Stimulated activated CD8-positive, alpha-beta memory T cell treated with anti-CD3 and anti-CD28 coated beads, Interleukin-15, amount 100 ng/mL, for 1 hour (primary cell): Measurements from ENCODE around the gene AFAP1.

Source experiments
- DNase-seq: peaks from one replicate; pipeline ENCODE4 v3.0.0-alpha.2; 2020; ENCODE audit warnings: low read depth

The AFAP1 gene

GRCh38 chr4:7864685-7865084 is 75.0 kb downstream of the AFAP1 start:
- DNase-seq: no peak

GRCh38 chr4:7863911-7864681 is 75.6 kb downstream of the AFAP1 start:
- DNase-seq: no peak

GRCh38 chr4:7862561-7863192 is 77.0 kb downstream of the AFAP1 start:
- DNase-seq: no peak

GRCh38 chr4:7861440-7861881 is 78.2 kb downstream of the AFAP1 start:
- DNase-seq: no peak

GRCh38 chr4:7860600-7861163 is 79.0 kb downstream of the AFAP1 start:
- no peak for DNase-seq

- DNase-seq: no peak
Measured at GRCh38 chr4:7859326-7859725, 80.3 kb downstream of the AFAP1 start.

- DNase-seq: no peak
Measured at GRCh38 chr4:7858498-7858897, 81.2 kb downstream of the AFAP1 start.

GRCh38 chr4:7857993-7858392 is 81.7 kb downstream of the AFAP1 start:
- no peak for DNase-seq

GRCh38 chr4:7857238-7857701 is 82.4 kb downstream of the AFAP1 start:
- DNase-seq: no peak

- no peak for DNase-seq
Measured at GRCh38 chr4:7855731-7856130, 83.9 kb downstream of the AFAP1 start.

GRCh38 chr4:7854697-7855370 is 84.8 kb downstream of the AFAP1 start:
- DNase-seq: peak; percentile 32

GRCh38 chr4:7854216-7854615 is 85.4 kb downstream of the AFAP1 start:
- DNase-seq: no peak

GRCh38 chr4:7853271-7853670 is 86.4 kb downstream of the AFAP1 start:
- DNase-seq: no peak

- DNase-seq: no peak
Measured at GRCh38 chr4:7852568-7853185, 87.0 kb downstream of the AFAP1 start.

GRCh38 chr4:7850489-7850888 is 89.2 kb downstream of the AFAP1 start:
- DNase-seq: no peak

- DNase-seq: no peak
Measured at GRCh38 chr4:7847206-7847605, 92.5 kb downstream of the AFAP1 start.

- DNase-seq: no peak
Measured at GRCh38 chr4:7845493-7846128, 94.0 kb downstream of the AFAP1 start.

- no peak for DNase-seq
Measured at GRCh38 chr4:7844594-7844991, 95.1 kb downstream of the AFAP1 start.

GRCh38 chr4:7843831-7844593 is 95.6 kb downstream of the AFAP1 start:
- peak; percentile 54 for DNase-seq

- no peak for DNase-seq
Measured at GRCh38 chr4:7842384-7843279, 97.0 kb downstream of the AFAP1 start.
